SU-DHL-6 (cell line): ENCODE results near the gene MRPL57.

ENCODE experiments used
- CTCF ChIP-seq: fragments of 200-600 bp; sonication (generic); IDR thresholded peaks from one replicate; pipeline ENCODE4 v1.5.1; 2017; ENCODE audit warnings: antibody characterized with exemption, mild to moderate bottlenecking, low read length, moderate library complexity; ENCODE audit not compliant: insufficient read depth, poor library complexity, severe bottlenecking
- EZH2phosphoT487 ChIP-seq: fragments of 200-600 bp; sonication (generic), shearing (Covaris generic); conservative IDR thresholded peaks from 2 replicates; pipeline ENCODE4 v1.6.1; 2018; ENCODE audit warnings: mild to moderate bottlenecking, antibody characterized with exemption, low read length, moderate library complexity, mixed read lengths

GRCh38 chr13:21138561-21138960 is 37.9 kb upstream of the MRPL57 start:
- TF ChIP-seq CTCF: no peak
- no peak for TF ChIP-seq EZH2phosphoT487
